K562 (cell line): ENCODE results near the gene FOCAD. TPM values are rescaled to one million over a fixed set of nuclear protein-coding genes. Genes with fewer than 3 reads are reported as not detected.

Source experiments
- CBX8 ChIP-seq: fragments of 200-600 bp; sonication (generic); IDR thresholded peaks from 2 replicates; pipeline ENCODE4 v1.6.1; 2012; ENCODE audit warnings: borderline replicate concordance, mixed run types, low read depth, mild to moderate bottlenecking, moderate library complexity, mixed read lengths, low read length, control low read depth, inconsistent platforms; ENCODE audit not compliant: poor library complexity, severe bottlenecking; ENCODE audit errors: extremely low read depth
- FOXJ2 ChIP-seq: fragments of 200-800 bp; sonication (Bioruptor generic); IDR thresholded peaks from 2 replicates; pipeline ENCODE4 v1.6.1; 2016; ENCODE audit warnings: missing genetic modification characterization, missing compliant biosample characterization
- GABPB2 ChIP-seq: fragments of 250-450 bp; sonication (Bioruptor Pico); conservative IDR thresholded peaks from 2 replicates; pipeline ENCODE4 v1.5.1; 2021; ENCODE audit warnings: mild to moderate bottlenecking
- KLF6 ChIP-seq: fragments of 250-450 bp; sonication (Bioruptor Pico); IDR thresholded peaks from 2 replicates; pipeline ENCODE4 v1.4.0; 2020; ENCODE audit warnings: mild to moderate bottlenecking, moderate library complexity, borderline replicate concordance
- PATZ1 ChIP-seq: fragments of 250-450 bp; sonication (Bioruptor Pico); IDR thresholded peaks from 2 replicates; pipeline ENCODE4 v1.5.0; 2020; ENCODE audit warnings: mild to moderate bottlenecking, borderline replicate concordance
- RBM39 ChIP-seq: fragments of 200-400 bp; formaldehyde crosslinking; optimal IDR thresholded peaks from 2 replicates; pipeline ENCODE3; 2018; ENCODE audit warnings: low read depth, low read length
- ZMIZ1 ChIP-seq, 2 experiments: fragments of 150-350 bp in 1 of 2; IDR thresholded peaks; 2 replicates each; pipeline ENCODE4 v1.6.1; 2012 to 2016; ENCODE audit warnings: low read depth in 2 of 2, low read length in 2 of 2, mild to moderate bottlenecking in 1 of 2, moderate library complexity in 1 of 2
- ZNF197 ChIP-seq: fragments of 200-800 bp; sonication (Bioruptor generic); IDR thresholded peaks from 2 replicates; pipeline ENCODE4 v1.6.1; 2016; ENCODE audit warnings: low read depth, missing genetic modification characterization, missing compliant biosample characterization
- ZNF224 ChIP-seq: sonication (generic); formaldehyde crosslinking; IDR thresholded peaks from 2 replicates; pipeline ENCODE4 v1.8.0; 2022; ENCODE audit warnings: mild to moderate bottlenecking, missing genetic modification reagents
- polyA plus RNA-seq, 8 experiments: library from polyadenylated mRNA; depleted of rRNA in 4 of 8; stranded (reverse) in 5 of 8; unstranded in 3 of 8; fragments of >200 nt; fragmentation: Nextera tagmentation in 2 of 8; fragmentation: Illumina TruSeq in 1 of 8; extraction: Ambion mirVana in 2 of 8; extraction: Trizol in 1 of 8; gene quantifications; 2 replicates each; pipeline versions ENCODE4 v1.2.1 to v1.2.3, GENCODE V29; 2011 to 2014; ENCODE audit warnings: inconsistent platforms in 1 of 8, missing spikeins in 1 of 8
- total RNA-seq, 7 experiments: library from RNA; depleted of rRNA in 6 of 7; stranded (reverse); fragments of >200 nt in 6 of 7; fragmentation: Illumina TruSeq in 2 of 7; extraction: Trizol in 2 of 7; gene quantifications; 2 replicates each; pipeline versions ENCODE4 v1.2.1 to v1.2.3, GENCODE V29; 2011 to 2021; ENCODE audit warnings: low replicate concordance in 1 of 7
- TF ChIP-seq, protein P1 (sequence below): fragments of 250-450 bp; sonication (Bioruptor Pico); IDR thresholded peaks from 2 replicates; pipeline ENCODE4 v1.4.0; 2020; ENCODE audit warnings: mild to moderate bottlenecking, moderate library complexity
- TF ChIP-seq, protein P2 (sequence below): fragments of 450-650 bp; formaldehyde crosslinking; conservative IDR thresholded peaks from 2 replicates; pipeline ENCODE4 v1.4.0; 2022; ENCODE audit warnings: mild to moderate bottlenecking, missing genetic modification characterization

Gene FOCAD
- total and polyA plus RNA-seq, 9 of the 15 experiments (the other 6 are each of a cell fraction or from before 2014, with no cell fraction given), result 0.13 to 2.4 (median 1.6) TPM

GRCh38 chr9:21030389-21031035 lies 346.5 kb downstream of the FOCAD start (continued):
- no peak for TF ChIP-seq ZMIZ1 (IDR thresholded peaks at IDR 0.05; ENCODE audit: low read depth in 2 of 2, low read length in 2 of 2)
- TF ChIP-seq ZNF197 (CRISPR knock-in tag), result no peak
- no peak for TF ChIP-seq PATZ1 (CRISPR knock-in tag)
- TF ChIP-seq CBX8, result no peak
- no peak for TF ChIP-seq GABPB2
- TF ChIP-seq FOXJ2, result no peak
- no peak for TF ChIP-seq RBM39
- TF ChIP-seq, protein P1, sequence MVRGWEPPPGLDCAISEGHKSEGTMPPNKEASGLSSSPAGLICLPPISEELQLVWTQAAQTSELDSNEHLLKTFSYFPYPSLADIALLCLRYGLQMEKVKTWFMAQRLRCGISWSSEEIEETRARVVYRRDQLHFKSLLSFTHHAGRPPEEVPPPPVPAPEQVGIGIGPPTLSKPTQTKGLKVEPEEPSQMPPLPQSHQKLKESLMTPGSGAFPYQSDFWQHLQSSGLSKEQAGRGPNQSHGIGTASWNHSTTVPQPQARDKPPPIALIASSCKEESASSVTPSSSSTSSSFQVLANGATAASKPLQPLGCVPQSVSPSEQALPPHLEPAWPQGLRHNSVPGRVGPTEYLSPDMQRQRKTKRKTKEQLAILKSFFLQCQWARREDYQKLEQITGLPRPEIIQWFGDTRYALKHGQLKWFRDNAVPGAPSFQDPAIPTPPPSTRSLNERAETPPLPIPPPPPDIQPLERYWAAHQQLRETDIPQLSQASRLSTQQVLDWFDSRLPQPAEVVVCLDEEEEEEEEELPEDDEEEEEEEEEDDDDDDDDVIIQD, result no peak
- TF ChIP-seq, protein P2, sequence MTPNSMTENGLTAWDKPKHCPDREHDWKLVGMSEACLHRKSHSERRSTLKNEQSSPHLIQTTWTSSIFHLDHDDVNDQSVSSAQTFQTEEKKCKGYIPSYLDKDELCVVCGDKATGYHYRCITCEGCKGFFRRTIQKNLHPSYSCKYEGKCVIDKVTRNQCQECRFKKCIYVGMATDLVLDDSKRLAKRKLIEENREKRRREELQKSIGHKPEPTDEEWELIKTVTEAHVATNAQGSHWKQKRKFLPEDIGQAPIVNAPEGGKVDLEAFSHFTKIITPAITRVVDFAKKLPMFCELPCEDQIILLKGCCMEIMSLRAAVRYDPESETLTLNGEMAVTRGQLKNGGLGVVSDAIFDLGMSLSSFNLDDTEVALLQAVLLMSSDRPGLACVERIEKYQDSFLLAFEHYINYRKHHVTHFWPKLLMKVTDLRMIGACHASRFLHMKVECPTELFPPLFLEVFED, result no peak
- no peak for TF ChIP-seq KLF6 (CRISPR knock-in tag)
- no peak for TF ChIP-seq ZNF224
